ENCODE results near the gene GDI2.
"Not testable (repeated sequence)": the region's sequence is repeated elsewhere in the genome, so short reads cannot be mapped to it uniquely, and the experiment has no call there.

The GDI2 gene

GRCh38 chr10:5794236-5794635 lies 19.0 kb downstream of the GDI2 start:
- Histone ChIP-seq H3K4me3 (ENCODE audit: low read depth in 1 of 2, low read length in 2 of 2) (no peak overlapping the region), H3K4me1 (ENCODE audit: control insufficient read depth in 1 of 2, insufficient read depth in 2 of 2, low read length in 2 of 2) (no peaks in the 10 kb centered on the region), H3K27ac (ENCODE audit: low read depth, low read length) (no peak overlapping the region), H3K9ac (ENCODE audit: low read depth in 1 of 2, low read length in 2 of 2) (no peak overlapping the region), H3K9me3 (ENCODE audit: control insufficient read depth in 1 of 2, low read length in 2 of 2) (no peaks in the 10 kb centered on the region), H3K27me3 (ENCODE audit: control insufficient read depth in 1 of 2, insufficient read depth in 2 of 2, low read length in 2 of 2) (no peaks in the 10 kb centered on the region), H3K36me3 (ENCODE audit: control insufficient read depth in 1 of 2, insufficient read depth in 2 of 2, low read length in 2 of 2) (peaks cover 35 to 87% of the 10 kb centered on the region in 2 donors)

- no peaks in the 10 kb centered on the region for H3K27me3 ChIP-seq (ENCODE audit: control insufficient read depth in 1 of 2, insufficient read depth in 2 of 2, low read length in 2 of 2)
- no peak overlapping the region for H3K9ac ChIP-seq (ENCODE audit: low read depth in 1 of 2, low read length in 2 of 2)
- no peak overlapping the region for H3K4me3 ChIP-seq (ENCODE audit: low read depth in 1 of 2, low read length in 2 of 2)
- no peaks in the 10 kb centered on the region for H3K4me1 ChIP-seq (ENCODE audit: control insufficient read depth in 1 of 2, insufficient read depth in 2 of 2, low read length in 2 of 2)
- H3K27ac ChIP-seq (ENCODE audit: low read depth, low read length) = no peak overlapping the region
- peaks cover 48 to 89% of the 10 kb centered on the region in 2 donors for H3K36me3 ChIP-seq (ENCODE audit: control insufficient read depth in 1 of 2, insufficient read depth in 2 of 2, low read length in 2 of 2)
- no peaks in the 10 kb centered on the region for H3K9me3 ChIP-seq (ENCODE audit: control insufficient read depth in 1 of 2, low read length in 2 of 2)
These were observed 23.6 kb downstream of the GDI2 start for GRCh38 chr10:5789626-5790025.

- H3K9me3 ChIP-seq (ENCODE audit: control insufficient read depth in 1 of 2, low read length in 2 of 2) = no peaks in the 10 kb centered on the region
These were observed 24.3 kb downstream of the GDI2 start for GRCh38 chr10:5788969-5789368.

GRCh38 chr10:5783300-5783699 lies 29.9 kb downstream of the GDI2 start:
- no peaks in the 10 kb centered on the region for H3K27me3 ChIP-seq (ENCODE audit: control insufficient read depth in 1 of 2, insufficient read depth in 2 of 2, low read length in 2 of 2)
- H3K27ac ChIP-seq (ENCODE audit: low read depth, low read length) = no peak overlapping the region
- H3K9me3 ChIP-seq (ENCODE audit: control insufficient read depth in 1 of 2, low read length in 2 of 2) = no peaks in the 10 kb centered on the region
- no peaks in the 10 kb centered on the region for H3K4me1 ChIP-seq (ENCODE audit: control insufficient read depth in 1 of 2, insufficient read depth in 2 of 2, low read length in 2 of 2)
- no peak overlapping the region for H3K4me3 ChIP-seq (ENCODE audit: low read depth in 1 of 2, low read length in 2 of 2)
- peaks cover 29 to 75% of the 10 kb centered on the region in 2 donors for H3K36me3 ChIP-seq (ENCODE audit: control insufficient read depth in 1 of 2, insufficient read depth in 2 of 2, low read length in 2 of 2)
- no peak overlapping the region for H3K9ac ChIP-seq (ENCODE audit: low read depth in 1 of 2, low read length in 2 of 2)

More at GRCh38 chr10:5788969-5789368, 24.3 kb downstream of the GDI2 start:
- Histone ChIP-seq H3K9ac (ENCODE audit: low read depth in 1 of 2, low read length in 2 of 2) (no peak overlapping the region), H3K27ac (ENCODE audit: low read depth, low read length) (no peak overlapping the region), H3K27me3 (ENCODE audit: control insufficient read depth in 1 of 2, insufficient read depth in 2 of 2, low read length in 2 of 2) (no peaks in the 10 kb centered on the region), H3K4me3 (ENCODE audit: low read depth in 1 of 2, low read length in 2 of 2) (no peak overlapping the region), H3K4me1 (ENCODE audit: control insufficient read depth in 1 of 2, insufficient read depth in 2 of 2, low read length in 2 of 2) (no peaks in the 10 kb centered on the region), H3K36me3 (ENCODE audit: control insufficient read depth in 1 of 2, insufficient read depth in 2 of 2, low read length in 2 of 2) (peaks cover 48 to 90% of the 10 kb centered on the region in 2 donors)

GRCh38 chr10:5782174-5782573 lies 31.1 kb downstream of the GDI2 start:
- Histone ChIP-seq H3K36me3 (ENCODE audit: control insufficient read depth in 1 of 2, insufficient read depth in 2 of 2, low read length in 2 of 2) (peaks cover 21 to 66% of the 10 kb centered on the region in 2 donors), H3K9me3 (ENCODE audit: control insufficient read depth in 1 of 2, low read length in 2 of 2) (no peaks in the 10 kb centered on the region), H3K4me1 (ENCODE audit: control insufficient read depth in 1 of 2, insufficient read depth in 2 of 2, low read length in 2 of 2) (no peaks in the 10 kb centered on the region), H3K9ac (ENCODE audit: low read depth in 1 of 2, low read length in 2 of 2) (no peak overlapping the region), H3K4me3 (ENCODE audit: low read depth in 1 of 2, low read length in 2 of 2) (no peak overlapping the region), H3K27me3 (ENCODE audit: control insufficient read depth in 1 of 2, insufficient read depth in 2 of 2, low read length in 2 of 2) (no peaks in the 10 kb centered on the region), H3K27ac (ENCODE audit: low read depth, low read length) (no peak overlapping the region)

DNA sequence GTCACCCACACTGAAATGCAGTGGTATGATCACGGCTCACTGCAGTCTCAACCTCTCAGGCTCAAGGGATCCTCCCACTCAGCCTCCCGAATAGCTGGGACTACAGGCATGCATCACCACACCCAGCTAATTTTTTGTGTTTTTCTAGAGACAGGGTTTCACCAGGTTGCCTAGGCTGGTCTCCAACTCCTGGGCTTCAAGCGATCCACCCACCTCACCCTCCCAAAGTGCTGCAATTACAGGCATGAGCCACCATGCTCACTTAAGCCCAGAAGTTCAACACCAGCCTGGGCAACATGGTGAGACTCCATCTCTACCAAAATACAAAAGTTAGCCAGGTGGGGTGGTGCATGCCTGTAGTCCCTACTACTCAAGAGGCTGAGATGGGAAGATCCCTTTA lies 33.5 kb downstream of the GDI2 start:
- H3K27me3 ChIP-seq (ENCODE audit: control insufficient read depth in 1 of 2, insufficient read depth in 2 of 2, low read length in 2 of 2) = no peaks in the 10 kb centered on the region
- peaks cover 7 to 58% of the 10 kb centered on the region in 2 donors for H3K36me3 ChIP-seq (ENCODE audit: control insufficient read depth in 1 of 2, insufficient read depth in 2 of 2, low read length in 2 of 2)
- no peak overlapping the region for H3K27ac ChIP-seq (ENCODE audit: low read depth, low read length)
- H3K9me3 ChIP-seq (ENCODE audit: control insufficient read depth in 1 of 2, low read length in 2 of 2) = no peaks in the 10 kb centered on the region
- H3K9ac ChIP-seq (ENCODE audit: low read depth in 1 of 2, low read length in 2 of 2) = no peak overlapping the region
- peaks cover 4 to 7% of the 10 kb centered on the region in 2 donors for H3K4me1 ChIP-seq (ENCODE audit: control insufficient read depth in 1 of 2, insufficient read depth in 2 of 2, low read length in 2 of 2)
- H3K4me3 ChIP-seq (ENCODE audit: low read depth in 1 of 2, low read length in 2 of 2) = no peak overlapping the region

DNA sequence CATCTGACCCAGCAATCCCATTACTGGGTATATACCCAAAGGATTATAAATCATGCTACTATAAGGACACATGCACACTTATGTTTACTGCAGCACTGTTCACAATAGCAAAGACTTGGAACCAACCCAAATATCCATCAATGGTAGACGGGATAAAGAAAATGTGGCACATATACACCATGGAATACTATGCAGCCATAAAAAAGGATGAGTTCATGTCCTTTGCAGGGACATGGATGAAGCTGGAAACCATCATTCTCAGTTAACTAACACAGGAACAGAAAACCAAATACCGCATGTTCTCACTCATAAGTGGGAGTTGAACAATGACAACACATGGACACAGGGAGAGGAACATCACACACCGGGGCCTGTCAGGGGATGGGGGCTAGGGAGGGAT lies 35.5 kb downstream of the GDI2 start:
- H3K4me1 ChIP-seq (ENCODE audit: control insufficient read depth in 1 of 2, insufficient read depth in 2 of 2, low read length in 2 of 2); H3K27ac ChIP-seq (ENCODE audit: low read depth, low read length); H3K4me3 ChIP-seq (ENCODE audit: low read depth in 1 of 2, low read length in 2 of 2); H3K9me3 ChIP-seq (ENCODE audit: control insufficient read depth in 1 of 2, low read length in 2 of 2); H3K9ac ChIP-seq (ENCODE audit: low read depth in 1 of 2, low read length in 2 of 2); H3K27me3 ChIP-seq (ENCODE audit: control insufficient read depth in 1 of 2, insufficient read depth in 2 of 2, low read length in 2 of 2): not testable (repeated sequence)
- peaks cover 10 to 57% of the 10 kb centered on the region in 2 donors for H3K36me3 ChIP-seq (ENCODE audit: control insufficient read depth in 1 of 2, insufficient read depth in 2 of 2, low read length in 2 of 2)

GRCh38 chr10:5776881-5777197 lies 36.4 kb downstream of the GDI2 start:
- H3K27me3 ChIP-seq (ENCODE audit: control insufficient read depth in 1 of 2, insufficient read depth in 2 of 2, low read length in 2 of 2) = no peaks in the 10 kb centered on the region
- no peaks in the 10 kb centered on the region for H3K9me3 ChIP-seq (ENCODE audit: control insufficient read depth in 1 of 2, low read length in 2 of 2)
- peak overlapping the region; percentile 25 for H3K27ac ChIP-seq (ENCODE audit: low read depth, low read length)
- peaks cover 4 to 7% of the 10 kb centered on the region in 2 donors for H3K4me1 ChIP-seq (ENCODE audit: control insufficient read depth in 1 of 2, insufficient read depth in 2 of 2, low read length in 2 of 2)
- no peak overlapping the region for H3K9ac ChIP-seq (ENCODE audit: low read depth in 1 of 2, low read length in 2 of 2)
- H3K36me3 ChIP-seq (ENCODE audit: control insufficient read depth in 1 of 2, insufficient read depth in 2 of 2, low read length in 2 of 2) = peaks cover 16 to 57% of the 10 kb centered on the region in 2 donors
- H3K4me3 ChIP-seq (ENCODE audit: low read depth in 1 of 2, low read length in 2 of 2) = no peak overlapping the region

GRCh38 chr10:5776136-5776880 lies 36.9 kb downstream of the GDI2 start:
- H3K4me3 ChIP-seq (ENCODE audit: low read depth in 1 of 2, low read length in 2 of 2) = no peak overlapping the region
- peaks cover 17 to 62% of the 10 kb centered on the region in 2 donors for H3K36me3 ChIP-seq (ENCODE audit: control insufficient read depth in 1 of 2, insufficient read depth in 2 of 2, low read length in 2 of 2)
- no peaks in the 10 kb centered on the region for H3K27me3 ChIP-seq (ENCODE audit: control insufficient read depth in 1 of 2, insufficient read depth in 2 of 2, low read length in 2 of 2)
- peak overlapping the region; percentile 25 for H3K27ac ChIP-seq (ENCODE audit: low read depth, low read length)
- no peak overlapping the region for H3K9ac ChIP-seq (ENCODE audit: low read depth in 1 of 2, low read length in 2 of 2)
- H3K9me3 ChIP-seq (ENCODE audit: control insufficient read depth in 1 of 2, low read length in 2 of 2) = no peaks in the 10 kb centered on the region
- H3K4me1 ChIP-seq (ENCODE audit: control insufficient read depth in 1 of 2, insufficient read depth in 2 of 2, low read length in 2 of 2) = peaks cover 4 to 7% of the 10 kb centered on the region in 2 donors

DNA sequence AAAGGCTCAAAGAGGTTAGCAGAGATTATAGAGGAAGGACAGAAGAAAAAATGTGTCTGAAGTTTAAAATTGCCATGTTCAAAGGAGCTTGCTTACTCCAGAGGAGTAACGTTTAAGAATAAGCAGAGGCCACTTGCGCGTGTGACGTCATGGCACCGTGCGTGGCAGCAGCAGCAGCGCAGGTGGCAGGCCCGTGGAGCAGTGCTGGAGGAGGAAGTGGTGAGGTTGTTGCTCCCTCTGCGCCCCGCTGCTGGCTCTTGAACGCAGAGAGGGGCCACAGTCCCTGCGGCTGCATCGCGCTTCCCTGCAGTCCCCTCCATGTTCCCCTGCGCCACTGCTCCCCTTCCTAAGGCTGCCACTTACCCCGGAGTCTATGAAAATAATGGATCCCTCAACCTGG lies 37.5 kb downstream of the GDI2 start:
- Histone ChIP-seq H3K27ac (ENCODE audit: low read depth, low read length) (no peak overlapping the region), H3K4me3 (ENCODE audit: low read depth in 1 of 2, low read length in 2 of 2) (no peak overlapping the region), H3K27me3 (ENCODE audit: control insufficient read depth in 1 of 2, insufficient read depth in 2 of 2, low read length in 2 of 2) (no peaks in the 10 kb centered on the region), H3K4me1 (ENCODE audit: control insufficient read depth in 1 of 2, insufficient read depth in 2 of 2, low read length in 2 of 2) (peaks cover 4 to 7% of the 10 kb centered on the region in 2 donors), H3K9ac (ENCODE audit: low read depth in 1 of 2, low read length in 2 of 2) (no peak overlapping the region), H3K9me3 (ENCODE audit: control insufficient read depth in 1 of 2, low read length in 2 of 2) (no peaks in the 10 kb centered on the region), H3K36me3 (ENCODE audit: control insufficient read depth in 1 of 2, insufficient read depth in 2 of 2, low read length in 2 of 2) (peaks cover 17 to 60% of the 10 kb centered on the region in 2 donors)

All from duodenal mucosa (tissue), 2 donors.